ENCODE data around the gene AKAP14.
"Not testable (repeated sequence)": the region's sequence is repeated elsewhere in the genome, so short reads cannot be mapped to it uniquely, and the experiment has no call there.

AKAP14 gene

DNA sequence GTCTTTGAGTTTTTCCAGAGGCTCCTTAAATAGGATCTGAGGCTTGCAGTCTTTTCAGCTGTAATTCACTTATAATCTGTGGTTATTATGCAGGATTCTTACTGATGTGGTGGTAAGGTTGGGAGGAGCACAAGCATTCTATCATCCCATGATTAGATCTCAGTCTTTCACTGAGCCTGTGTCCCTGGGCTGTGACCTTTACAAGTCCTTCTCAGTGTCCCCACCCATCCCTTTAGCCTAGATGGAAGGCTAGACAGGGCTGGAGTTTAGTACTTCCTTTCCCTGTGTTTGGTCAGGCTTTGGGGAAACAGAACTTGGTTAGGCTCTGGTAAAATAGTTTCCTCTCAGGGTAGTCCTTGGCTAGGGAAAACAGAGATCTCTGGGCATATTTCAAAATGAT, 64.9 kb downstream of the AKAP14 start:
- H3K4me3 ChIP-seq (ENCODE audit: low read length) = no peak overlapping the region
- DNase-seq (ENCODE audit: low read depth) = no peak
- TF ChIP-seq CTCF (conservative IDR thresholded peaks at IDR 0.05; ENCODE audit: low read depth, low read length) = no peak

DNA sequence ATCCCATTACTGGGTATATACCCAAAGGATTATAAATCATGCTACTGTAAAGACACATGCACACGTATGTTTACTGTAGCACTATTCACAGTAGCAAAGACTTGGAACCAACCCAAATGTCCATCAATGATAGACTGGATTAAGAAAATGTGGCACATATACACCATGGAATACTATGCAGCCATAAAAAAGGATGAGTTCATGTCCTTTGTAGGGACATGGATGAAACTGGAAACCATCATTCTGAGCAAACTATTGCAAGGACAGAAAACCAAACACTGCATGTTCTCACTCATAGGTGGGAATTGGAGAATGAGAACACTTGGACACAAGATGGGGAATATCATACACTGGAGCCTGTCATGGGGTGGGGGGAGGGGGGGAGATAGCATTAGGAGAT, 71.1 kb downstream of the AKAP14 start:
- H3K4me3 ChIP-seq (ENCODE audit: low read length); DNase-seq (ENCODE audit: low read depth): not testable (repeated sequence)

Data from retinal pigment epithelial cell (primary cell).